Effector memory CD4-positive, alpha-beta T cell (primary cell): ENCODE measurements around the gene TEX2.

ENCODE experiments used
- DNase-seq, 3 donors: peaks; one replicate each; pipeline ENCODE4 v3.0.0-alpha.2; 2020
- H3K27ac ChIP-seq: 2 replicates; pipeline ENCODE4 v1.7.0; 2013; ENCODE audit warnings: mild to moderate bottlenecking, low read length, moderate library complexity; ENCODE audit not compliant: insufficient read depth, poor library complexity, severe bottlenecking
- H3K27me3 ChIP-seq: replicated peaks from 2 replicates; pipeline ENCODE4 v1.7.0; 2013; ENCODE audit warnings: mild to moderate bottlenecking, low read length; ENCODE audit not compliant: insufficient read depth, control insufficient read depth, poor library complexity, severe bottlenecking
- H3K36me3 ChIP-seq: 2 replicates; pipeline ENCODE4 v1.7.0; 2013; ENCODE audit warnings: mild to moderate bottlenecking, low read length, moderate library complexity; ENCODE audit not compliant: control insufficient read depth, insufficient read depth
- H3K4me1 ChIP-seq: 2 replicates; pipeline ENCODE4 v1.7.0; 2013; ENCODE audit warnings: low read length, mild to moderate bottlenecking; ENCODE audit not compliant: control insufficient read depth, insufficient read depth, poor library complexity, severe bottlenecking
- H3K4me3 ChIP-seq: 2 replicates; pipeline ENCODE4 v1.7.0; 2013; ENCODE audit warnings: low read length, low read depth, mild to moderate bottlenecking; ENCODE audit not compliant: insufficient read depth, poor library complexity, severe bottlenecking
- H3K9me3 ChIP-seq: 2 replicates; pipeline ENCODE4 v1.7.0; 2013; ENCODE audit warnings: mild to moderate bottlenecking, low read length, moderate library complexity; ENCODE audit not compliant: control insufficient read depth

Gene TEX2

DNA sequence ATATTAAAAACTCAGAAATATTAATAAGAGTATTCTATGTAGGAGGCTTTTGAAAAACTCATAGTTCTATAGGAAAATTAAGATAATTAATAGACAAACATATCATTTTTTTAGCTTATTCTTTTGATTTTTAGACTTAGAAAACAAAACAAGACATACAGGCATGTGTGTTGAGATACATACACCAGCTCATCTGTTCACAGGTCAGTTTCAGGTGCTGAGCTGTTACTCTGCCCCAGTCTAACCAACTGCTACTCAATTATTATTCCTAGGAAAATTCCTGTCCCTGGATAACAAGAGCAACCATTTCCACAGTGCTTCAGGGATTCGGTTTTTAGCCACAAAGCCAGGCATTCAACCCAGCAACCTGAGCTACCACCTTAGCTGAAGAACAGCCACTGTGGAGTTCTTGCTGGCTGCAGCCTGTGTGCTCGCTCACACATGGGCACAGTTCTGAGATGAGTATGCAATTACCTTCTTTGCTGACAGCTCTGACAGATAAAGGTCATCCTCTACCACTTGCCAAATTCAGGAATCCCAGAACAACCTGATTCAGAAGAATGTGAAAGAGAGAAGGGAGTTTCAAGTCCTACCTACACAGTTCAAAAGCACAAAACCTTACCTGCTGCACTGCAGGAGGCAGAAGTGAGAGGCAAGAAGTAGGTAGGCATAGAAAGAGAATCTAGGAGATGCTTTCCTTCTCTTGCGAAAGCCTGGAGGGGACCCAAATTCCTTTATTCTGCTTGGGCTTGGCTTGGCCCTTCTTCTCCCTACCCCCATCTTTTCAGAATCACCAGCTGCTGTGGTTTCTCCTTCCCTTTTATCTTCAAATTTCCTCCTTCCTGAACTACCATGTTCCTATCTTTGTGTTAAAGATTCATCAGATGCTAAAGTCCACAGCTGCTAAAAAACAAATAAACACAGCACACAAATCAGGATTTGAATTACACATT, 62.7 kb downstream of the TEX2 start:
- DNase-seq: no peak
- H3K36me3 ChIP-seq: no peaks in the 10 kb centered on the region
- H3K27me3 ChIP-seq: no peaks in the 10 kb centered on the region
- no peaks in the 10 kb centered on the region for H3K4me1 ChIP-seq
- no peak overlapping the region for H3K27ac ChIP-seq
- H3K9me3 ChIP-seq: no peaks in the 10 kb centered on the region
- no peak overlapping the region for H3K4me3 ChIP-seq

GRCh38 chr17:64198331-64199090, 64.5 kb downstream of the TEX2 start:
- H3K27ac ChIP-seq: no peak overlapping the region
- peaks cover 2% of the 10 kb centered on the region for H3K36me3 ChIP-seq
- no peak overlapping the region for H3K4me3 ChIP-seq
- no peak for DNase-seq
- no peaks in the 10 kb centered on the region for H3K4me1 ChIP-seq
- H3K27me3 ChIP-seq: no peaks in the 10 kb centered on the region
- no peaks in the 10 kb centered on the region for H3K9me3 ChIP-seq

GRCh38 chr17:64196601-64197000, 66.5 kb downstream of the TEX2 start:
- no peaks in the 10 kb centered on the region for H3K4me1 ChIP-seq
- peaks cover 5% of the 10 kb centered on the region for H3K36me3 ChIP-seq
- no peak overlapping the region for H3K4me3 ChIP-seq
- H3K27me3 ChIP-seq: no peaks in the 10 kb centered on the region
- no peak for DNase-seq
- no peaks in the 10 kb centered on the region for H3K9me3 ChIP-seq
- no peak overlapping the region for H3K27ac ChIP-seq

DNA sequence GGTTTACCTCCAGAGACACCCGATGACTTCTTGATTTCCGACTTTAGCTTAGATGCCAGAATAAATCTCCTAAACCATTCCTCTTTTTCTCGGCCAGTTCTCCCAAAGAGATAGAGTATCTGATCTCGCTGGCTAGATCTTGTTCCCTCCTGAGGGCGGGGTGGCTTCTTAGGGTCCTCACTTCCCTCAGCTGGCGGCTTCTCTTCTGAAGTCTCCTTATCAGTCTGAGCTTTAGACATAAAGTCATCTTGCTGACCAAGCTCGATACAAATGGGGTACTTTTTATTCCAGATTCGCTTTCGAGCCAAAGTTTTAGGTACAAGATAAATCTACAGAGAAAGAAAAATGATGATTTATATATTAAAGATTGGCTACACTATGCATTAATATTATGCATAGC, 69.5 kb downstream of the TEX2 start:
- no peak overlapping the region for H3K4me3 ChIP-seq
- no peaks in the 10 kb centered on the region for H3K27me3 ChIP-seq
- no peaks in the 10 kb centered on the region for H3K9me3 ChIP-seq
- H3K4me1 ChIP-seq: no peaks in the 10 kb centered on the region
- H3K27ac ChIP-seq: no peak overlapping the region
- no peak for DNase-seq
- peaks cover 5% of the 10 kb centered on the region for H3K36me3 ChIP-seq

DNA sequence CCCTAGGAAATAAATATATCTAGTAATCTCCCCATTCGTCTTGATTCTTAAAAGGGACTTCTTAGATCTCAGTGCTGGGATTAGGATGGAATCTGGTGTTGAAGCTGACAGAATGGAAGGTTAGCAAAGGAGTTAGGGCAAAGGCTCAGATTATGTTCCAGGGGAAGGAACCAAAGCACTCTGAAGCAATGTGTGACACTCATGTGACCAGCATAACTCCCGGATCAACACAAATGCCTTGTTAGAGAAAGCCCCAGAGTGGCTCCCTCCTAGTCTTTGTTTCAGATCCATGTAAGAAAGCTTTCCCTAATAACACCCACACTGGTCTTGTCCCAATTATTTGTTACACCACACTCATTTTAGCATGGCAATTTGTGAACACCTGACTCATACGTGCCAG, 70.5 kb downstream of the TEX2 start:
- no peak for DNase-seq
- Histone ChIP-seq H3K4me3 (no peak overlapping the region), H3K36me3 (peaks cover 9% of the 10 kb centered on the region), H3K9me3 (no peaks in the 10 kb centered on the region), H3K27me3 (no peaks in the 10 kb centered on the region), H3K27ac (no peak overlapping the region), H3K4me1 (no peaks in the 10 kb centered on the region)

- H3K27me3 ChIP-seq: no peaks in the 10 kb centered on the region
- no peak for DNase-seq
- peaks cover 9% of the 10 kb centered on the region for H3K36me3 ChIP-seq
- H3K9me3 ChIP-seq: no peaks in the 10 kb centered on the region
- H3K4me1 ChIP-seq: no peaks in the 10 kb centered on the region
- H3K27ac ChIP-seq: no peak overlapping the region
- H3K4me3 ChIP-seq: no peak overlapping the region
Measured at GRCh38 chr17:64190472-64190871, 72.6 kb downstream of the TEX2 start.

GRCh38 chr17:64188088-64188487, 75.0 kb downstream of the TEX2 start:
- Histone ChIP-seq H3K4me1 (no peaks in the 10 kb centered on the region), H3K9me3 (no peaks in the 10 kb centered on the region), H3K36me3 (peaks cover 3% of the 10 kb centered on the region), H3K27me3 (no peaks in the 10 kb centered on the region), H3K4me3 (no peak overlapping the region), H3K27ac (no peak overlapping the region)
- no peak for DNase-seq

DNA sequence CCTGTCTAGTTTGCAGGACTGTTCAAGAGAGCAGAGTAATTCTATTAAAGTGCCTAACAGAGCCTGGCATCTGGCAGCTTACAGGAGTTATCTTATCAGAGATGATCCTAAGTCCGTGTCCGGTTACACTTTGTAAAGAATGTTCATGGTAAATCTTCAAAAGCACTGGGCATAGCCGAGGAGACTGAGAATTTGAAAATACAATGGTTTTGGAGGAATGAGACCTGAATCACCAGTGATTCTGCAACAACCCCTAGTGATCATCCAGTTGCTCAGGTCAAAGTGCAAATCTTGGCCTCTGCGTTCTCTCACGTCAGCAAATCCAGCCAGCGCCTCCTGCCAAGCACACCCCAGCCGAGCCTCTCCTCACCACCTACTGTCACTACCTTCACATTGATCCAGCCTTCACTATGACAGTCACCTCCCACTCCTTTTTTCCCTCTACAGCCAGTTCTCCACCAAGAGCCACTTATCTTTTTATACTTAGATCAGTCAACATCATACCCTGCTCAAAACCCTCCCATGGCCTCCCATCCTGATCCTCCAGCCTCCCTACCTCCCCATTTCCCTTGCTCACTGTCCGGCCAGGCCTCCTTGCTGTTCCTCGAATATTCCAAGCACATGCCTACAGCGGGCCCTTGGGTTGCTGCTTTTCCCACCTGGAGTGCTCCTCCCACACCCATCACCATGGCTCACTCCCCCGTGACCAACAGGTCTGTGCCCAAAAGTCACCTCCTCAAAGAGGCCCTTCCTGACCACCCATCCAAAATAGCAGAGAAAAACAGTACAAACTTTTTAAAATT, 75.8 kb downstream of the TEX2 start:
- Histone ChIP-seq H3K27ac (no peak overlapping the region), H3K9me3 (no peaks in the 10 kb centered on the region), H3K4me3 (no peak overlapping the region), H3K4me1 (no peaks in the 10 kb centered on the region), H3K27me3 (no peaks in the 10 kb centered on the region), H3K36me3 (peaks cover 3% of the 10 kb centered on the region)
- no peak for DNase-seq

GRCh38 chr17:64186171-64187092, 76.6 kb downstream of the TEX2 start:
- Histone ChIP-seq H3K9me3 (no peaks in the 10 kb centered on the region), H3K4me3 (no peak overlapping the region), H3K36me3 (peaks cover 3% of the 10 kb centered on the region), H3K27me3 (no peaks in the 10 kb centered on the region), H3K27ac (no peak overlapping the region), H3K4me1 (no peaks in the 10 kb centered on the region)
- no peak for DNase-seq
